A673 (cell line): ENCODE data around the gene PARD6G. TPM values are rescaled to one million over a fixed set of nuclear protein-coding genes. Genes with fewer than 3 reads are reported as not detected.
"Not testable (repeated sequence)": the region's sequence is repeated elsewhere in the genome, so short reads cannot be mapped to it uniquely, and the experiment has no call there.

Source experiments
- BruUV-seq: library from RNA; stranded (reverse); fragments of 400-500 nt; replicated peaks from 2 replicates; lab custom pipeline; 2021; lab: Mats Ljungman, UMichigan
- CTCF ChIA-PET: fragments of 300-600 bp; sonication (Branson Sonifier 250); formaldehyde crosslinking; loops from one replicate; lab custom pipeline; 2022; ENCODE audit warnings: antibody characterized with exemption; lab: Charles Lee
- POLR2A ChIA-PET: fragments of 300-600 bp; sonication (Branson Sonifier 250); formaldehyde crosslinking; loops from one replicate; lab custom pipeline; 2022; ENCODE audit warnings: antibody characterized with exemption; ENCODE audit not compliant: low non-redundant PET; lab: Charles Lee
- DNase-seq: peaks from one replicate; pipeline ENCODE4 v3.0.0-alpha.2; 2015; ENCODE audit warnings: low spot score
- H3K27ac ChIP-seq: fragments of 200-600 bp; sonication (generic); 2 replicates; pipeline ENCODE4 v1.5.1; 2016; ENCODE audit warnings: mixed run types, low read depth, mild to moderate bottlenecking, mixed read lengths, antibody characterized with exemption, low read length; ENCODE audit not compliant: poor library complexity, severe bottlenecking
- H3K27me3 ChIP-seq: fragments of 200-600 bp; sonication (generic); replicated peaks from 2 replicates; pipeline ENCODE4 v1.6.1; 2017; ENCODE audit warnings: mixed run types, low read depth, mild to moderate bottlenecking, mixed read lengths, antibody characterized with exemption, low read length; ENCODE audit not compliant: insufficient read depth, poor library complexity
- H3K36me3 ChIP-seq: fragments of 200-600 bp; sonication (generic); 2 replicates; pipeline ENCODE4 v1.6.1; 2016; ENCODE audit warnings: mixed run types, mild to moderate bottlenecking, mixed read lengths, antibody characterized with exemption, low read length; ENCODE audit not compliant: insufficient read depth, poor library complexity, severe bottlenecking
- H3K4me1 ChIP-seq: fragments of 200-600 bp; sonication (generic); 2 replicates; pipeline ENCODE4 v1.6.1; 2017; ENCODE audit warnings: mixed run types, mild to moderate bottlenecking, mixed read lengths, antibody characterized with exemption, low read length; ENCODE audit not compliant: insufficient read depth, poor library complexity, severe bottlenecking
- H3K4me3 ChIP-seq: fragments of 200-600 bp; sonication (generic); 2 replicates; pipeline ENCODE4 v1.5.1; 2016; ENCODE audit warnings: low read depth, mixed run types, mild to moderate bottlenecking, mixed read lengths, low read length; ENCODE audit not compliant: poor library complexity, severe bottlenecking
- H3K9me3 ChIP-seq: fragments of 200-600 bp; sonication (generic); 2 replicates; pipeline ENCODE4 v1.6.1; 2016; ENCODE audit warnings: mixed run types, low read depth, mild to moderate bottlenecking, mixed read lengths, antibody characterized with exemption, low read length; ENCODE audit not compliant: poor library complexity, severe bottlenecking
- CTCF ChIP-seq: fragments of 300-800, 200-600 bp; sonication (generic); conservative IDR thresholded peaks from 2 replicates; pipeline ENCODE4 v1.5.1; 2017; ENCODE audit warnings: low read depth, mild to moderate bottlenecking, antibody characterized with exemption, low read length, moderate library complexity, mixed read lengths
- EZH2 ChIP-seq: fragments of 200-600 bp; sonication (generic); IDR thresholded peaks from 2 replicates; pipeline ENCODE4 v1.6.1; 2017; ENCODE audit warnings: borderline replicate concordance, low read depth, mild to moderate bottlenecking, mixed read lengths, antibody characterized with exemption, low read length; ENCODE audit not compliant: poor library complexity, severe bottlenecking
- intact Hi-C: fragments of 100-400 bp; cut with micrococcal nuclease; formaldehyde crosslinking; loops from one replicate; pipeline ENCODE4 v1.10.0; 2022; ENCODE audit not compliant: unreplicated experiment
- total RNA-seq: library from RNA; stranded (reverse); gene quantifications from 2 replicates; pipeline ENCODE4 v1.2.3, GENCODE V29; 2021

PARD6G gene
- total RNA-seq, 1 experiment from 2014 or later, result 7.9 TPM

- Histone ChIP-seq H3K27ac (no peak overlapping the region), H3K4me3 (no peak overlapping the region), H3K27me3 (no peaks in the 10 kb centered on the region), H3K9me3 (no peaks in the 10 kb centered on the region), H3K36me3 (no peaks in the 10 kb centered on the region), H3K4me1 (no peaks in the 10 kb centered on the region)
- TF ChIP-seq CTCF (no peak), EZH2 (no peak)
- CTCF ChIA-PET, result interaction anchor here (1.0 kb wide), 1 partner anchor 59 kb away, joined by 3 read pairs; no protein-coding TSS in a partner anchor
- intact Hi-C loops, result no loop called here
- DNase-seq, result no peak
- POLR2A ChIA-PET, result no interaction called here
- BruUV-seq, result no TSS peak
Measured at GRCh38 chr18:80258640-80259039, 11.3 kb upstream of the PARD6G start.

- peak; percentile 85 for TF ChIP-seq CTCF
- POLR2A ChIA-PET, result interaction anchor here (0.5 kb wide), 1 partner anchor 82 kb away, joined by 10 read pairs; no protein-coding TSS in a partner anchor
- H3K9me3 ChIP-seq, BruUV-seq, H3K27ac ChIP-seq, H3K36me3 ChIP-seq, H3K27me3 ChIP-seq, intact Hi-C loops, H3K4me1 ChIP-seq, H3K4me3 ChIP-seq: not testable (repeated sequence)
- CTCF ChIA-PET, result interaction anchor here (1.0 kb wide), 1 partner anchor 58 kb away, joined by 3 read pairs; no protein-coding TSS in a partner anchor
- DNase-seq, result peak; percentile 76
Measured at GRCh38 chr18:80257579-80258543, 10.5 kb upstream of the PARD6G start.

- no peaks in the 10 kb centered on the region for H3K36me3 ChIP-seq
- H3K27me3 ChIP-seq, result no peaks in the 10 kb centered on the region
- no peak overlapping the region for H3K27ac ChIP-seq
- TF ChIP-seq CTCF, result no peak
- H3K4me1 ChIP-seq, result no peaks in the 10 kb centered on the region
- no peaks in the 10 kb centered on the region for H3K9me3 ChIP-seq
- H3K4me3 ChIP-seq, result no peak overlapping the region
- no peak for DNase-seq
- no TSS peak for BruUV-seq
- ChIA-PET CTCF (no interaction called here), POLR2A (no interaction called here)
- intact Hi-C loops, result no loop called here
Measured at GRCh38 chr18:80254971-80255500, 7.7 kb upstream of the PARD6G start.
